Measurements from ENCODE around the gene SCMH1. TPM values are rescaled to one million over a fixed set of nuclear protein-coding genes. Genes with fewer than 3 reads are reported as not detected.

Gene SCMH1
- total RNA-seq, 1 experiment from 2014 or later, result 51.0 TPM

GRCh38 chr1:41037116-41037903 lies 204.8 kb downstream of the SCMH1 start:
- no peaks in the 10 kb centered on the region for H3K27me3 ChIP-seq
- H3K36me3 ChIP-seq, result peaks cover 64% of the 10 kb centered on the region
- no peak overlapping the region for H3K27ac ChIP-seq
- DNase-seq, result no peak
- no peaks in the 10 kb centered on the region for H3K4me1 ChIP-seq
- H3K4me3 ChIP-seq, result no peak overlapping the region
- no peaks in the 10 kb centered on the region for H3K9me3 ChIP-seq (replicated peaks)

DNA sequence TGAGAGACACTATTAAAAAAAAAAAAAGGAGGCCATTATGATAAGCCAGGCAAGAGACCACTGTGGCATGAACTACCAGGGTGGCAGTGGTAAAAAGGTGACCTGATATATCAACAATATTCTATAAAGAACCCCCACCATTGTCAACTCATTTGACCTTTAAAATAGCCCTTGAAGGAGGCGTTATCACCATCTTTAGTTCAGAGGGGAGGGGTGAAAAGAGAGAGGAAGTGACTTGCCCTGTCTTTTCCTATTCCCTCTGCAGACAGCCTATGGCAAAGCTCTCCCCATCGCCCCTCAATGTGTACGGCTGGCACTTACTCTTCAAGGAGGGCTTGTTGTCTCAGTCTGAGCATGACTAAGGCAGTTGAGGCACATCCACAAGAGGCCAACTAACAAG lies 208.8 kb downstream of the SCMH1 start:
- Histone ChIP-seq H3K27me3 (no peaks in the 10 kb centered on the region), H3K27ac (no peak overlapping the region), H3K4me1 (no peaks in the 10 kb centered on the region), H3K4me3 (no peak overlapping the region), H3K36me3 (peaks cover 72% of the 10 kb centered on the region), H3K9me3 (replicated peaks) (no peaks in the 10 kb centered on the region)
- DNase-seq, result no peak

DNA sequence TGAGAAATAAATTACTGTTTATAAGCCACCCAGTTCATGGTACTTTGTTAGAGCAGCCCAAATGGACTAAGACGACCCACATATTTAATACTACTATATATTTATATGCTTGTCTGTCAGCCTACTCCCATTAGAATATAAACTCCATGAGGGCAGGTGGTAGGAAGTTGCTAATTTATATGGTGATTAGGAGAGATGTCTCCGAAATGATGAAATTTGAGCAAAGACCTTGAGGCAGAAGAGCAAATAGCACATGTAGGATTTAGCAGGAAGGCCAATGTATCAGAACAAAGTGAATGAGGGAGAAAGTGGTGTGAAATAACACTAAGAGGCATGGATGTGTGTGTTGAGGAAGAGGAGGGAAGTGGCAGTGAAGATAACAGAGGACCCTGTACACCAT lies 210.0 kb downstream of the SCMH1 start:
- Histone ChIP-seq H3K9me3 (replicated peaks) (no peaks in the 10 kb centered on the region), H3K4me1 (no peaks in the 10 kb centered on the region), H3K36me3 (peaks cover 68% of the 10 kb centered on the region), H3K27ac (no peak overlapping the region), H3K27me3 (no peaks in the 10 kb centered on the region), H3K4me3 (no peak overlapping the region)
- no peak for DNase-seq

- no peaks in the 10 kb centered on the region for H3K4me1 ChIP-seq
- H3K4me3 ChIP-seq, result no peak overlapping the region
- no peak overlapping the region for H3K27ac ChIP-seq
- no peak for DNase-seq
- H3K36me3 ChIP-seq, result peaks cover 59% of the 10 kb centered on the region
- H3K27me3 ChIP-seq, result no peaks in the 10 kb centered on the region
- no peaks in the 10 kb centered on the region for H3K9me3 ChIP-seq (replicated peaks)
Observed at GRCh38 chr1:41030872-41031616, 211.1 kb downstream of the SCMH1 start.

GRCh38 chr1:41028034-41028642 lies 214.0 kb downstream of the SCMH1 start:
- no peak overlapping the region for H3K4me3 ChIP-seq
- DNase-seq, result no peak
- H3K36me3 ChIP-seq, result peaks cover 41% of the 10 kb centered on the region
- H3K27ac ChIP-seq, result no peak overlapping the region
- H3K27me3 ChIP-seq, result no peaks in the 10 kb centered on the region
- no peaks in the 10 kb centered on the region for H3K9me3 ChIP-seq (replicated peaks)
- H3K4me1 ChIP-seq, result no peaks in the 10 kb centered on the region

- Histone ChIP-seq H3K36me3 (peaks cover 26% of the 10 kb centered on the region), H3K4me1 (no peaks in the 10 kb centered on the region), H3K27me3 (no peaks in the 10 kb centered on the region), H3K9me3 (replicated peaks) (no peaks in the 10 kb centered on the region), H3K27ac (no peak overlapping the region), H3K4me3 (no peak overlapping the region)
- no peak for DNase-seq
Observed at GRCh38 chr1:41025979-41026819, 215.9 kb downstream of the SCMH1 start.

DNA sequence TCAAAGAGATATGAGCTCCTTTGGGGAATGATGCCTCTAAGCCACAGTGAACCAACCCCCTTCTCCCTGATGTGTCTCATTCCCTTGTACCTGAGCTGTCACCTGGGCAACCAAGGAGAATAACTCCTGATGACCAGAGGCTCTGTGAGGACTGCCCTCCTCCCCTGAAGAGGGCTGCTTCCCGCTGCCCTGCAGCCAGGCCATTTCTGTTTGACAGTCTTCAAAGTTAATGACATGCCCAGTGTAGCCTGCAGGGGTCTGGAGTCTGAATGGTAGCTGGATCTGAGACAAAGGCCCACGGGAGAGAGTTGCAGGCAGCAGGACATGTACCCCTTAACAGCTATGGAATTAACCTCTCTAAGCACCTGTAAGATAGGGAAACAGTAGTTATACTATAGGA lies 217.2 kb downstream of the SCMH1 start:
- Histone ChIP-seq H3K27me3 (no peaks in the 10 kb centered on the region), H3K36me3 (peaks cover 18% of the 10 kb centered on the region), H3K4me3 (no peak overlapping the region), H3K9me3 (replicated peaks) (no peaks in the 10 kb centered on the region), H3K4me1 (no peaks in the 10 kb centered on the region), H3K27ac (no peak overlapping the region)
- peak in 1 of 2 experiments; percentile 23 for DNase-seq

DNA sequence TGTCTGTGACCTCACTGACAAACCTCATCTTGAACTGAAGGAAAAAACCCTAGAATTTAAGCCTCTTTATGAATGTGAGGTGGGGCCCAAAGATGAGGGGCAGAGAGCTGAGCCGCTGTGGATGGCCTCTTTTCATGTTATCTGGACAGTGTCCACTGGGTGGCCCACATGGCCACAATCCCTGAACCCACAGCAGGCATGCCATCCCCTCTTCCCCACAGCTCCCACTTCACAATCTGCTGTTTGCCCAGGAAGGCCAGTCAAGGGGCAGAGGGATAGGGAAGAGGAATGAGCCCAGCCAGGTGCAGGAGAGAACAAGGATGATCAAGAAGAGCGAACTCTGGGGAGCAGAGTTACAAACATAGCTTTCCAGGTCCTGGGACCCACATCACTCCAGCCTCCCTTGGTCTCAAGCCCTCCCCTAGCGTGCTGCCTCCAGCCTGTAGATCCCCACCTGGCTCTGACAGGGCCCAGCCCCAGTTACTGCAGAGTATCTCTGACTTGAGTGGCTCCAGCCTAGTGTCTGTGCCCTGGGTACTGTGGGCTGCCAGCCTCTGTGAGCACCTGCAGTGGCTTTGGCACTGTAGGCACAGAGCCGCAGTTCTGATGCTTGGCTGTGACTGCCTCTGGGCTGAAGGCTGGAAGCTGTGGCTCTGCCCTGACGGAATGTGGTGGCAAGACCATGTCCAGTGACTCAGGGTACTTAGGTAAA lies 218.7 kb downstream of the SCMH1 start:
- Histone ChIP-seq H3K4me3 (no peak overlapping the region), H3K9me3 (replicated peaks) (no peaks in the 10 kb centered on the region), H3K4me1 (no peaks in the 10 kb centered on the region), H3K36me3 (peaks cover 13% of the 10 kb centered on the region), H3K27ac (no peak overlapping the region), H3K27me3 (no peaks in the 10 kb centered on the region)
- DNase-seq, result peak; percentile 44 to 60

- Histone ChIP-seq H3K9me3 (replicated peaks) (no peaks in the 10 kb centered on the region), H3K4me3 (no peak overlapping the region), H3K27me3 (no peaks in the 10 kb centered on the region), H3K27ac (no peak overlapping the region), H3K4me1 (no peaks in the 10 kb centered on the region), H3K36me3 (peaks cover 14% of the 10 kb centered on the region)
- DNase-seq, result no peak
Observed at GRCh38 chr1:41022424-41022823, 219.7 kb downstream of the SCMH1 start.

GRCh38 chr1:41021526-41022308 lies 220.4 kb downstream of the SCMH1 start, which contains the start of gene SLFNL1:
SLFNL1 (minus strand) TSS chr1:41021725; CDS start chr1:41020660, 1,065 bp downstream.
- H3K27me3 ChIP-seq, result no peaks in the 10 kb centered on the region
- no peaks in the 10 kb centered on the region for H3K4me1 ChIP-seq
- H3K27ac ChIP-seq, result no peak within 1 kb of the TSS
- H3K36me3 ChIP-seq, result peaks cover 21% of the 10 kb centered on the region
- DNase-seq, result peak; percentile 41 to 43
- H3K9me3 ChIP-seq (replicated peaks), result no peaks in the 10 kb centered on the region
- H3K4me3 ChIP-seq, result no peak within 1 kb of the TSS

DNA sequence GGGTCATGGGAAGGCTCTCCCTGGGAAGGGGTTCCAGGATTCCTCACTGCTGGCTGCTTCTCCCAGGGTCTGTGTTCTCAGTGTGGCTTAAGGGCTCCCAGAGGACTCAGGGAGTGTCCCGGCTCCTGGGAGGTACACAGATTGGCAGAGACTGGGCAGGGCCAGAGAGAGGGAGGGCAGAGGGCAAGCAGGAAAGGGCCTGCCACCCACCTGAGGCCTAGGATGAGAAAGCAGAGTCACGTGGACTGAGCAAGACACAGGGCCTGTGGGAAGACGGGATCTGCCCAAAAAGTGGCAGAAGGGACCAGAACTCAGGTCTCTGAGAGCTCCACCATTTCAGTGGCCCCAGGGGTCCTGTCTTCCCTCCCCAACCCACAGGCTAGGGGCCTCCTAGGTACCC lies 221.5 kb downstream of the SCMH1 start:
- peaks cover 27% of the 10 kb centered on the region for H3K36me3 ChIP-seq
- DNase-seq, result peak in 1 of 2 experiments; percentile 22
- H3K27me3 ChIP-seq, result no peaks in the 10 kb centered on the region
- H3K9me3 ChIP-seq (replicated peaks), result no peaks in the 10 kb centered on the region
- no peak overlapping the region for H3K27ac ChIP-seq
- H3K4me3 ChIP-seq, result no peak overlapping the region
- no peaks in the 10 kb centered on the region for H3K4me1 ChIP-seq

- Histone ChIP-seq H3K27ac (no peak overlapping the region), H3K4me3 (no peak overlapping the region), H3K9me3 (replicated peaks) (no peaks in the 10 kb centered on the region), H3K4me1 (no peaks in the 10 kb centered on the region), H3K36me3 (peaks cover 28% of the 10 kb centered on the region), H3K27me3 (no peaks in the 10 kb centered on the region)
- no peak for DNase-seq
Observed at GRCh38 chr1:41020109-41020576, 222.0 kb downstream of the SCMH1 start.

DNA sequence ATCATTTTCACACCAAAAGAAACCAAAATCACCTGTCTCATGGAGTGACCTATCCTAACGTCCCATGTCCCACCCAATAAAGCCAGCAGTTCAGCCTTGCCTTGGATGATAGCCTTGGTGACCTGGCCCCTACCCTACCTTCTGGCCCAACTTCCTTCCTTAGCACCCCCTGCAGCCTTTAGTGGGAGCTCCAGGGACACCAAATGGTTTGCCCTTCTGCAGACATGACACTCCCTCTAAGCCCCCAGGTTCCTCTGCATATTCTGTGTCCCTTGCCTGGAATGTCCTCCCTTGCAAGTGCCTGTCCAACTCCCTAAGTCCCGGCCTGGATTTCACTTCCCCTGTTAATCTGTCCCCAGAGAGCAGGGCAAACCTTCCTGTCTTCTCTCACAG lies 222.8 kb downstream of the SCMH1 start:
- no peak for DNase-seq
- no peak overlapping the region for H3K4me3 ChIP-seq
- peaks cover 32% of the 10 kb centered on the region for H3K36me3 ChIP-seq
- no peaks in the 10 kb centered on the region for H3K4me1 ChIP-seq
- no peaks in the 10 kb centered on the region for H3K27me3 ChIP-seq
- no peak overlapping the region for H3K27ac ChIP-seq
- no peaks in the 10 kb centered on the region for H3K9me3 ChIP-seq (replicated peaks)

Measured in SJCRH30 (cell line).